A673 (cell line): ENCODE measurements around the gene LRRFIP1.

ENCODE experiments used
- CTCF ChIP-seq: fragments of 300-800, 200-600 bp; sonication (generic); conservative IDR thresholded peaks from 2 replicates; pipeline ENCODE4 v1.5.1; 2017; ENCODE audit warnings: low read depth, mild to moderate bottlenecking, antibody characterized with exemption, low read length, moderate library complexity, mixed read lengths
- EZH2 ChIP-seq: fragments of 200-600 bp; sonication (generic); IDR thresholded peaks from 2 replicates; pipeline ENCODE4 v1.6.1; 2017; ENCODE audit warnings: borderline replicate concordance, low read depth, mild to moderate bottlenecking, mixed read lengths, antibody characterized with exemption, low read length; ENCODE audit not compliant: poor library complexity, severe bottlenecking

GRCh38 chr2:237694415-237695194, 67.2 kb downstream of the LRRFIP1 start:
- no peak for TF ChIP-seq CTCF
- TF ChIP-seq EZH2 = no peak
